HUDEP-2 (cell line): ENCODE data around the gene DISP1.
"Not testable (repeated sequence)": the region's sequence is repeated elsewhere in the genome, so short reads cannot be mapped to it uniquely, and the experiment has no call there.

ENCODE experiments used
- DNase-seq, 76 experiments: peaks; one replicate each; lab custom pipeline; 2025; ENCODE audit not compliant: unreplicated experiment in 76 of 76; lab: John Stamatoyannopoulos, UW

The DISP1 gene

DNA sequence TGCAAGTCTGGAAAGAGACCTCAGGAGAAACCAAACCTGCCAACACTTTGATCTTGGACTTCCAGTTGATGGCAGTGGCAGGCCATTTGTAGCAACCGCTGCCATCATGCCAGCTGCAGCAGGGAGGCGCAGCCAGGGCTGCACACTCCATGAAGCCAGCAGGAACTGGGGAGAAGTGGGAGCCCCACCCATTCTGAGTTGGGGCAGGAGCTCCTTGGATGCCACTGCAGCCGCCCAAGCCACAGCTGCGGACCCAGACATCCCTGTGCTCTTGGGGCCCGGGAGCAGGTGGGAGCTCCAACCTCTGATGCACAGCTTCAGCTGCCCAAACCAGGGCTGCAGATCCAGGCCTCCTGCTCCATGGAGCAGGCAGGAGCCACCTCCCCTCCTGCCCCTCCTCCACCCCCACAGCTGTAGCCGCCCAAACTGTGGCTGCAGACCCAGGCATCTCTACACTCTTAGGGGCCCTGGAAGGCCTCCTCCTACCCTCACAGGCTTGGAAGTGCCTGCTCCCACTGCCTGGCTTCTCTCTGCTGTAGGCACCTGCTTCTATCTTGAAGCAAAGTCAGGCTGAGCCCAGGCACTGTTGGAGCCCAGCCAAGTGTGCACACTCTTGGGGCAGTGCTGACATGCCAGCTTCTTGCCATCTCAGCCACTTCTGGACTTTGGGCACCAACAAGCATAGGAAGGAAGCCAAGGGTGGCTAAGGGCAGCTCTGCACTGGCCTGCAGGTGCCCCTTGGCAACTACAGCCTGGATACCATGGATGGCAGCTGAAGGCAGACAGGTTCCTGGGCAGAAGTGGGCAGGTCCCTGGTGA lies 20.0 kb upstream of the DISP1 start:
- no peak for DNase-seq

- DNase-seq = no peak
These were observed 16.7 kb upstream of the DISP1 start for GRCh38 chr1:222798116-222798515.

DNA sequence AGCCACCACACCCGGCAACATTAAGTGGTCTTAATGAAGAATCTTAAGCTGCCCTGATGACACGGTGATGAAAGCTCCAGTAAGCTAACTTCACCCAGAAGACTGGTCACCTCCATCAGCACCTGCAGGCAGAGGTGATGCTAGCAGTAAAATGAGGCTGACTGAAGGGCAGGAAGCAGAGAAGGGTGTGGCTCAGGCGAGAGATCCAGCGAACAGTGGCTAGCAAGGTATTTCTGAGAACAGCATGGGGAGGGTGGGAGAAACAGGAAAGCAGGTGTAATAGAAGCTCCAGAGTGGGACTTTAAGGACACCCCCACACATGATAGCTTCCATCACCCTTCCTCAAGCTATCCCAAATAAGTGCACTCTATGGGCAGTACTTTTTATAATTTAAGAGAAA lies 15.9 kb upstream of the DISP1 start:
- no peak for DNase-seq

- no peak for DNase-seq
These were observed 13.8 kb upstream of the DISP1 start for GRCh38 chr1:222801067-222801466.

GRCh38 chr1:222811671-222812070 lies 3.2 kb upstream of the DISP1 start:
- no peak for DNase-seq

DNA sequence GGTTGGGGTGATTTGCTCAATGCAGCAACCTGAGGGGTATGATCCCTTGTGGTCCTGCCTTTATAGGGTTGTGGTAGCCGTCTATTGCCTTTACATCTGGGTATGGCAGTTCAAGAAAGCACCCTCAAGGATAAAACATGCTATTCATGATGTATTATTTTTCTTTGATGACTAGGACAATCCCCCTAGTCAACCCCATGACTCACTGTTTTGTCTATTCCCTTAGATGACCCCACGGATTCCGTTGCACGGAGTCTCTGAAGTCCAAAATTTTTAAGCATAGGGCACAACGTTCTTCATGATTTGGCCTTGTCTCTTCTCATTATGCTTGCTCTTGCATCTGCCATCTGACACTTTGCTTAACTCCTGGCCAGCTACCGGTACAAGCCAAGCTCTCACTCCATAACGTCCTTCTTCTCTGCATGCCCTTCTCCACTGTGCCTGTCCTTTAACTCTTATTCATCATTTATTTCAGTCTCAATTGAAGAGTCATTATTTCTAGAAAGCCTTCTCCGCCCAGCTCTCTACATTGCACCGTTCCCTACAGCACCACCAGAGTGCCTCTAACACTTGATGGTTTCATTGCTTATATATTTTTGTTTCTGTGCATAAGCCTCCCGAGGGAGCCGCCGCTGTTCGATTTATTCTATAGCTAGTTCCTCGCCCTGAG lies 838 bp upstream of the DISP1 start:
- peak in 1 of 76 experiments; percentile 5 for DNase-seq

DNA sequence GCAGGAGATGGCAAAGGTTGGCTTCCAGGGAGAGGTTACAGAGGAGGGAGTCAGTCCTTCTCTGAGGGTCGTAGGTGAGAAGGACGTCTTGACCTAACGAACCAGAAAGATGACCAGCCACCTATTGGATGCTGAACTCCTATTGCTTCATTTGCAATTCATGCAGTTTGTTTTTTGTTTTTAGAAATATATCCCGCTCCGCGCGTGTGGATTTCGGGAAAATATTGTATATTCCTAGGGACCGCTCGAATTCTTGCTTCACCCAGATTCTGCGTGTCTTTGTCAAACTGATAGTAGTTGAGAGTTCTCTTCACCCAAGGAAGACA lies 564 bp downstream of the DISP1 start:
- no peak for DNase-seq

DNA sequence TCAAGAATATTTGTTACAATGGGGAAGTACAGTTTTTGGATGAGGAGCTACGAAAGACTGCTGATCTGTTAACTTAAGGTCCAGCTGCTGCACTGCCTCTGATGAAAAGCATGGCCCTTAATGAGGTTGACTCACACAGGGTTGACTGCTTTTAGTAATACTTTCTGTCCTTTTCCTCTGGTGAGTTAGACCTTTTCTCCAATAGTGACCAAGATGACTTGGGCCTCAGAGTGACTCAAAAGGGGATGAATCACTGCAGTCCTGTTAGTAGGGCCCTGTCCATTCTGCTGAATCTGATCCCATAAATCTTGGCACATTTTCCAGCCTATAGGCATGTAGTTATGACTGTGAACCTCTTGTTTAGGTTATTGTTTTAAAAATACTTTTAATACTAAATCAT lies 2.7 kb downstream of the DISP1 start:
- no peak for DNase-seq

GRCh38 chr1:222818171-222818570 lies 3.3 kb downstream of the DISP1 start:
- DNase-seq = no peak

- no peak for DNase-seq
These were observed 5.4 kb downstream of the DISP1 start for GRCh38 chr1:222820171-222820712.

GRCh38 chr1:222821239-222821638 lies 6.4 kb downstream of the DISP1 start:
- DNase-seq = no peak

DNA sequence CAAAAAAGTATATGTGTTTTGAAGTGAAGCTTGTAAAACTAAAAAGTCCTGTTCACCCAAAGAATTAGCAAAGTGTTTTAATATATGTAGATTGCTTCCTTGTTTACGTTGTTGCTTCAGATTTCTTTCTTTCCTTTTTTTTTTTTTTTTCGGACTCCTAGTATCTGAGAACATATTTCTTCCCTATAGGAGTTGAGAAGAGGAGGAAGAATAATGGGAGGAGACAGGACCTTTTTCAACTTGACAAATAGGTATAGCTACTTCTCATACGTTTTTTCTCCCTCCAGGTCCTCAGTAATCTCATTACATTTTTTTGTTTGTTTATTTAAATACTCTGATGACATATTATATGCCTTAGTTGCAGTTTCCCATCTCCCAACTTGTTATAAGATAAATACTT lies 8.9 kb downstream of the DISP1 start:
- no peak for DNase-seq

- DNase-seq = no peak
These were observed 9.8 kb downstream of the DISP1 start for GRCh38 chr1:222824641-222825040.

DNA sequence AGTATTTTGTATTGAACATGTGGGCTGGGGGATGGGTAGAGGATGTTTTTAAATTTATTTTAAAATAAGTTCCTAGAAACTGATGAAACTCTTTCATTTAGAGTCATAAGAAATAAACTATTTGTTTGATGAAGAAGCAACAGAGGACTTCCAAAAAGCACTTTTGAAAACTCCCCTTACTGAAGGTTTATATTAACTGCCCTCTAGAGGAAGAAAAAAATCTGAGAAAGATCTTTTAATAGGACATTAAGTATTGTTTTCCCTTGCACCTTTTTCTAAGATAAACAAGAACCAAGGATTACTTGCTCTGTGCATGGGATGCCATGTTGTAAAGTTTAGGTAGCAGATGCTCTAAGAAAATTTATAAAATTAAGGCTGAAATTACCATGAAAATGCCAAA lies 14.1 kb downstream of the DISP1 start:
- peak in 1 of 76 experiments; percentile 5 for DNase-seq

- DNase-seq = no peak
These were observed 15.0 kb downstream of the DISP1 start for GRCh38 chr1:222829868-222830267.

DNA sequence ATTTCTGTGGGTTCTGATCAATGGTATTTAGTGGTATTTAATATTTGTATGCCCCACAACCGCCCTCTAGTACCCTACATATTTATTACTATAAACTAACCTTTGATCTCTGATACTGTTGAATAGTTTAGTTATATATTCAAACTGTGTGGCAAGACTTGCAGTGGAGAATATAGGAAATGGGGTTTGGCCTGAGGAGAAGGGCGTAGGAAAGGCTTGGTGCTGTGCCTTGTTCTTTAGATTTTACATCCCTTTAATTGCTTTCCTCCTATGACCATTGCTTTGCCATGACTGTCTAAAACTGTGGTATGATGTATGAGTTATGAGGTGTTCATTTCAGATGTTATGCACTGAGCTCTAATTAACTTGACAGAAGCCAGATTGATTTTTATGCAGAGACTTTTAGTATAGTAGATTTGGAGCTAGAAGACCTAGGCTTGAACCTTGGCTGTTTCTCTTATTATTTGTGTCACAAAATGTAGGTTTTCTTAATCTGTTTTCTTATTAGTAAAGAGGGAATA lies 18.6 kb downstream of the DISP1 start:
- DNase-seq = no peak

- DNase-seq = no peak
These were observed 28.9 kb downstream of the DISP1 start for GRCh38 chr1:222843469-222844410.

- no peak for DNase-seq
These were observed 29.6 kb downstream of the DISP1 start for GRCh38 chr1:222844411-222844779.

DNA sequence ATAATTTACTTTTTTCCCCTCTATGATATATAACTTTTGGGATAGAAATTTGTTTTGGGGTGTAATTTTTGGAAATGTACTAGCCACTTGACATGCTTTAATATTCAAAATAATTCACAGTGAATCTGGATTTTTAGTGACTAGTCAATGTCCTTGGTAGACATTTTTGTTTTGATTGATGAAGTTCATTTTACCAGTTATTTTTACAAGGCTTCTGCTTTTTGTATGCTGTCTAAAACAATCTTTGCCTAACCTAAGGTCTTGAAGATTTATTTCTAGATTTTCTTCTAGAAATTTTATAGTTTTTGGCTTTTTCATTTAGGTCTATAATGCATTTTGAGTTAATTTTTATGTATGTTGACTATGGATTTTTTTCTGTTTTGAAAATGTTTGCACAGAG lies 30.9 kb downstream of the DISP1 start:
- no peak for DNase-seq

GRCh38 chr1:222850550-222850949 lies 35.7 kb downstream of the DISP1 start:
- DNase-seq = not testable (repeated sequence)

DNA sequence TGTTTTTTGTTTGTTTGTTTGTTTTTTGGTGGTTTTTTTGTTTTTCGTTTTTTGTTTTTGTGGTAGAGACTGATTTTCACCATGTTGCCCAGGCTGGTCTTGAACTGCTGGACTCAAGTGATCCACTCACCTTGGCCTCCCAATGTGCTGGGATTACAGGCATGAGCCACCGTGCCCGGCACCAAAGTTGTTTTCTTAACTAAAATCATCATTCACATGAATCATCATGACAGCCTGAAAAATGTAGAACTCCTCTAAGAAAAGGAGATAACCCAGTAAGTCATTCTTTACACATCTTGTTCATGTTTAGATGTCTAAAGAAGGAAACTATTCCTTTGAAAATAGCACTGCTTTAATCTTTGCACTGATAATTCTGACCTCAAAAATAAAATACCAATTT lies 37.5 kb downstream of the DISP1 start:
- no peak for DNase-seq
